HL-60 (cell line): ENCODE results near the gene PTPRK.

Experiments used
- CTCF ChIP-seq: IDR thresholded peaks from one replicate; pipeline ENCODE4 v1.5.1; 2011; ENCODE audit warnings: low read length, control low read depth, inconsistent platforms; ENCODE audit not compliant: insufficient read depth
- POLR2AphosphoS5 ChIP-seq: IDR thresholded peaks from 2 replicates; pipeline ENCODE4 v1.6.1; 2012; ENCODE audit warnings: low read depth
- REST ChIP-seq: IDR thresholded peaks from 2 replicates; pipeline ENCODE4 v1.6.1; 2012; ENCODE audit warnings: low read depth; ENCODE audit not compliant: insufficient replicate concordance

- TF ChIP-seq POLR2AphosphoS5 (no peak), CTCF (no peak), REST (no peak)
These were observed 204.0 kb downstream of the PTPRK start for GRCh38 chr6:128316258-128316929.
